NB4 (cell line): ENCODE measurements around the gene ZAP70.

Source experiments
- CTCF ChIP-seq: IDR thresholded peaks from one replicate; pipeline ENCODE4 v1.5.1; 2012; ENCODE audit warnings: low read depth, low read length
- TF ChIP-seq, protein P1 (sequence below): IDR thresholded peaks from 2 replicates; pipeline ENCODE4 v1.6.1; 2011; ENCODE audit warnings: low read depth, low read length

GRCh38 chr2:97706708-97707345 lies 6.5 kb upstream of the ZAP70 start:
- TF ChIP-seq, protein P1, sequence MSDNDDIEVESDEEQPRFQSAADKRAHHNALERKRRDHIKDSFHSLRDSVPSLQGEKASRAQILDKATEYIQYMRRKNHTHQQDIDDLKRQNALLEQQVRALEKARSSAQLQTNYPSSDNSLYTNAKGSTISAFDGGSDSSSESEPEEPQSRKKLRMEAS, result no peak
- no peak for TF ChIP-seq CTCF
